Brain microvascular endothelial cell (primary cell): ENCODE data around the gene DLG2.

ENCODE experiments used
- DNase-seq: peaks from one replicate; pipeline ENCODE4 v3.0.0-alpha.2; 2020
- H3K27ac ChIP-seq: fragments of 250-450 bp; sonication (Bioruptor Pico); 2 replicates; pipeline ENCODE4 v1.5.1; 2020; ENCODE audit warnings: mild to moderate bottlenecking, moderate library complexity
- H3K27me3 ChIP-seq: fragments of 250-450 bp; sonication (Bioruptor Pico); replicated peaks from 2 replicates; pipeline ENCODE4 v1.5.1; 2020; ENCODE audit warnings: mild to moderate bottlenecking
- H3K36me3 ChIP-seq: fragments of 250-450 bp; sonication (Bioruptor Pico); replicated peaks from 2 replicates; pipeline ENCODE4 v1.5.1; 2020; ENCODE audit warnings: mild to moderate bottlenecking
- H3K4me3 ChIP-seq: 2 replicates; pipeline ENCODE4 v1.5.1; 2011; ENCODE audit warnings: low read depth, mild to moderate bottlenecking, control low read depth, low read length, moderate library complexity
- CTCF ChIP-seq: IDR thresholded peaks from 2 replicates; pipeline ENCODE4 v1.5.1; 2011; ENCODE audit warnings: low read depth, mild to moderate bottlenecking, moderate library complexity, low read length, control low read depth, inconsistent platforms; ENCODE audit errors: missing control alignments
- in situ Hi-C: cut with HindIII; loops from 2 replicates; pipeline ENCODE4 v1.10.0; 2017; ENCODE audit warnings: low sequenced_read_pairs, low pct_ligation_motif_present

Gene DLG2

DNA sequence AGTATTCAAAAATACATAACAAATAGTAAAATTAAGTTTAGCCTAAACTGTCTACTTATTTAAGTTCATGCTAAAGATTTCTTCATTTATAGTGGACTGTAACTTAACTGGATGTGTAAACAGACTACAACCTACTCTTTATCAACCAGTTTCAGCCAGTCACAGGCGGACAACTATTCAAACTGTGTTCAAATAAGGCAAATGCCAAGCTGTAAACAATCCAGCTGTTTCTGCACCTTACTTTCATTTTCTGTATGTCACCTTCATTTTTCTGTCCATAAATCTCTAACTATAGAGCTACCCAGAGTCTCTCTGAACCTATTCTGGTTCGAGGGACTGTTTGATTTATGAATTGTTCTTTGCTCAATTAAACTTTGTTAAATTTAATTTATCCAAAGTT, 992.8 kb downstream of the DLG2 start:
- Histone ChIP-seq H3K27ac (no peak overlapping the region), H3K4me3 (no peak overlapping the region), H3K27me3 (no peaks in the 10 kb centered on the region), H3K36me3 (no peaks in the 10 kb centered on the region)
- in situ Hi-C loops = no loop called here
- no peak for DNase-seq
- TF ChIP-seq CTCF = no peak

- no peak overlapping the region for H3K4me3 ChIP-seq
- no peaks in the 10 kb centered on the region for H3K36me3 ChIP-seq
- no peak overlapping the region for H3K27ac ChIP-seq
- in situ Hi-C loops = no loop called here
- no peak for DNase-seq
- no peak for TF ChIP-seq CTCF
- no peaks in the 10 kb centered on the region for H3K27me3 ChIP-seq
Measured at GRCh38 chr11:84628871-84629620, 998.1 kb downstream of the DLG2 start.

DNA sequence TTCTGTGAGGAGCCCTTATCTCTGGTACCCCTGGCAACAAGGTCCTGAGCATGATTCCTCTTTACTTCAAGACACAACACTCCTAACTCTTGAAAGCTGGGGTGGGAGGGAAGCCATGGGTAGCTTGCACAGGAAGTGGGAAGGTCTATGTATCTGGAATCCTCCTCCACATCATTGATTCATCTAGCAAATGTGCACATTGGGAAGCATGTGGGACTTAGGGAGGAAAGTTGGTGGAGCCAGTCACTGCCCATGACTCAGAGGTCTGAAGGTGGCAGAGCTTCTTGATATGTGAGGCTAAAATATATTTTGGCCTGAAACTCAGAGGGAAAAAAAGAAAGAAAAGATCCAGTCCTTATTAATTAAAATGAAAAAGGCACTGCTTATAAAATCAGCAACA, 1000.9 kb downstream of the DLG2 start:
- in situ Hi-C loops = no loop called here
- H3K4me3 ChIP-seq = no peak overlapping the region
- DNase-seq = no peak
- H3K27ac ChIP-seq = no peak overlapping the region
- no peak for TF ChIP-seq CTCF
- no peaks in the 10 kb centered on the region for H3K27me3 ChIP-seq
- no peaks in the 10 kb centered on the region for H3K36me3 ChIP-seq

DNA sequence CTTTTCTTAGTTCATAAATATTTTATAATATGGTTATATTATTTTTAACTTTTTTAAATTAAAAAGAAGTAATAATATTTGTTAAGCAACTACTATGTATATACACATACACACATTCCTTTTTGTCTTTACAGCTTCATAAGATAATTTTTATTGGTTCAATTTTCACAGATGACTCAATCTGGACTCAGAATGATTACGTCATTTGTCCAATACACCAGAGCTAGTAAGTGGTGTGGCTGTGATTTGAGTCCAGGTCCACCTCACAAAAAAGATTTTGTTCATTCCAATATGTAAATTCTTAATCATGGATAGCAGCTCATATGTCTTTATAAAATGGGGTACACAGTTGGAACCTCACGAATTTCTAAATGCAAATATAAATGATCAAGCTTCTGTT, 1014.5 kb downstream of the DLG2 start:
- Histone ChIP-seq H3K36me3 (no peaks in the 10 kb centered on the region), H3K27me3 (no peaks in the 10 kb centered on the region), H3K4me3 (no peak overlapping the region), H3K27ac (no peak overlapping the region)
- in situ Hi-C loops = no loop called here
- no peak for TF ChIP-seq CTCF
- no peak for DNase-seq

DNA sequence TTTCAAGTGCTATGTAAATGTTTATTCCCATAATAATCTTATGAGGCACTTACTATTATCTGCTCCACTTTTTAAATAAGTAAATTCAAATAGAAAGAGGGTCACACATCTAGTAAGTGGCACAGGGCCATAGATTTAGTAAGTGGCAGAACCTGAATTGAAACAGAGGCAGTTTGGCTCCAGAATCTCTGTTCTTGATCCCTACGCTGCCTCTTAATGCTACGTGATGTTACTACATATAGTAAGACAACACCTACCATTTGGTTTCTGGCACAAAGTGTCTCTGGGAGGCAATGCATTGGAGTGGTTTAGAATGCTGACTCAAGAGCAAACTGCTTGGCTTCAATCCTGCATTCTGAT, 1018.3 kb downstream of the DLG2 start:
- Histone ChIP-seq H3K27ac (no peak overlapping the region), H3K27me3 (no peaks in the 10 kb centered on the region), H3K4me3 (no peak overlapping the region), H3K36me3 (no peaks in the 10 kb centered on the region)
- TF ChIP-seq CTCF = no peak
- in situ Hi-C loops = no loop called here
- DNase-seq = no peak

DNA sequence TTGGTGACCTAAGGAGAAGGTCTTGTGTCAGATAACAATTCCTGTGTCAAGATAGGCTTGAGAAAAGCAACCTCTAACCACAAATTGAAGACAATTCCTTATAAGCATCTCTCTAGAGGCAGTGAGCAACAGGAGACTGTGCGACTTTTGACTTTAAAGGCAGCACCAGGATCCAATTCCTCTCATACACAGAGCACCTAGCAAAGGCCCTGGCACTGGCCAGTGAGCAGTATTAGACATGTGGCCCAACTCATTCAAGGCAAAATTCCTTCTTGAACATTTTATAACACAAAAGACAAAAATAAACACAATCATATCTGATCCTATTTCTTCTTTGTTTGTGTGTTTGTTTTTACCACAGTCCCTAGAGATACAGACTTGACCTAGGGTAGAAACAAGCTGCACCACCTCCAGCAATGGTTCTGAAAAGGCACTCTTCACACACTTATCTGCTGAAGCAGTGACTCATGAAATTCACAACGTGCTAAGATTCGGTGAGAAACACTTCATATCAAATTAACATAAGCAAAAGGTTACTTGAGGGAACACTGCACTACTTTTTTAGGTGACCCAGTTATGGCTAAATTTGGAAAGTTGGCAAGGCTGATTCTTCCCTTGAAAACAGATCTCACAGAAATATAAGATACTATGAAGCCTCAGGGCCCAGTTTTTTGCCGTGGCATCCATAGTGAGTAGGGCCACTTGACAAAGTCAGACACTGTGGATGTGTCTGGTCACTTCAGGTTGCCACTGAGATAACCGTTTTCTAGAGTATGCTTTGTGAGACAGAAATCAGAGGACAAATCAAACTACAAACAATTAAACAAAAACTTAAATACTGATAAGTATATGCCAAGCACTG, 1018.9 kb downstream of the DLG2 start:
- no peak overlapping the region for H3K27ac ChIP-seq
- in situ Hi-C loops = no loop called here
- no peak overlapping the region for H3K4me3 ChIP-seq
- no peak for TF ChIP-seq CTCF
- no peak for DNase-seq
- no peaks in the 10 kb centered on the region for H3K36me3 ChIP-seq
- H3K27me3 ChIP-seq = no peaks in the 10 kb centered on the region
